Cardiac muscle cell (in vitro differentiated cells and primary cell): ENCODE data around the gene PEX14. TPM values are rescaled to one million over a fixed set of nuclear protein-coding genes. Genes with fewer than 3 reads are reported as not detected.

ENCODE experiments used
- DNase-seq, 2 donors: peaks; one replicate each; pipeline versions ENCODE4 v3.0.0 to v3.0.0-alpha.2; 2010 to 2017; ENCODE audit warnings: low read depth in 1 of 2, low spot score in 1 of 2
- H3K27ac ChIP-seq: fragments of 200-600 bp; sonication (generic); 2 replicates; pipeline ENCODE4 v1.5.1; 2016
- H3K27me3 ChIP-seq: fragments of 200-600 bp; sonication (generic); 2 replicates; pipeline ENCODE4 v1.6.0; 2016; ENCODE audit warnings: control low read depth
- H3K36me3 ChIP-seq: fragments of 200-600 bp; sonication (generic); 2 replicates; pipeline ENCODE4 v1.5.1; 2016; ENCODE audit warnings: control low read depth
- H3K4me1 ChIP-seq: fragments of 200-600 bp; sonication (generic); 2 replicates; pipeline ENCODE4 v1.8.1; 2017; ENCODE audit warnings: low read depth, mild to moderate bottlenecking, mixed run types
- H3K4me3 ChIP-seq: fragments of 200-600 bp; sonication (generic); 2 replicates; pipeline ENCODE4 v1.5.1; 2016; ENCODE audit warnings: mild to moderate bottlenecking
- H3K9me3 ChIP-seq: fragments of 200-600 bp; sonication (generic); 2 replicates; pipeline ENCODE4 v1.5.1; 2017; ENCODE audit warnings: low read depth, mild to moderate bottlenecking, control low read depth
- polyA plus RNA-seq: library from polyadenylated mRNA; unstranded; fragments of >200 nt; fragmentation: Nextera tagmentation; extraction: Ambion mirVana; gene quantifications from 2 replicates; pipeline ENCODE4 v1.2.1, GENCODE V29; 2016
- total RNA-seq: library from RNA; depleted of rRNA; stranded (reverse); fragments of >200 nt; gene quantifications from 2 replicates; pipeline ENCODE4 v1.2.3, GENCODE V29; 2016
- TF ChIP-seq, protein P1 (sequence below): IDR thresholded peaks from 2 replicates; pipeline ENCODE4 v1.5.1; 2012; ENCODE audit warnings: low read depth, mild to moderate bottlenecking, low read length

PEX14 gene
- total and polyA plus RNA-seq, 2 experiments from 2014 or later: 25.0 to 32.1 TPM

DNA sequence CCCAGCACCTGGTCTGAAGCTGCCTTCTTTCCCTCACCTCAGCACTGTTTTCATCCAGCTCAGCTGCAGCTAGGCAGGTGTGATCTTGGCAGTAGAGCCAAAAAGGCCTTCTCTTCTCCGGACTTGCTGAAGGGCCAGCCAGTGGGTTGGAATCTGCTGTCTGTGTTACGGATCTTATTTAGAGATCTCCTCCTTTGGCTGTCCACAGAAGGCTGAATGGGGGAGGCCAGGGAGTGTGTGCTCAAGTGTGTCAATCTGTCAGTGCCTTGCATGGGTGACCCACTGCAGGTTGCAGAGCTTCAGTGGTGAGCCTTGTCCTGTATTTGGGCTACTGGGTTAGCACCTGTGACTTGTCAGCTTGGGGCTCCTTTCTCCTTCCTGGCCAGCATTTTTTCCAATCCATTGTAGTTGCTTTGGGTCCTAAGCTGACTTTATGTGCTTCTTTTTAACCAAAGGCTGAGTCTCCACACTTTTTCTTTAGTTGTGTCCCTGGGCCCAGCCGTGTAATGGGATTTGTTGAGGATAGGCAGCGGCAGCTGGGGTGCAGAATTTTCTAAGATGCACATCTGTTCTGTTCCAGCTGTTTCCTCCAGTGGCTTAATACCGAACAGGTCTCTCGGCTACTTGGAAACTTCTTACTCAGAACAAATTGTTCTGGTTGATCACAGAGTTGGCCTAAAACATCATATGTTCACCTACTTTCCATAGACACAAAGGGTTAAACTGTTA is 126.8 kb downstream of the PEX14 start:
- no peak for DNase-seq
- TF ChIP-seq, protein P1, sequence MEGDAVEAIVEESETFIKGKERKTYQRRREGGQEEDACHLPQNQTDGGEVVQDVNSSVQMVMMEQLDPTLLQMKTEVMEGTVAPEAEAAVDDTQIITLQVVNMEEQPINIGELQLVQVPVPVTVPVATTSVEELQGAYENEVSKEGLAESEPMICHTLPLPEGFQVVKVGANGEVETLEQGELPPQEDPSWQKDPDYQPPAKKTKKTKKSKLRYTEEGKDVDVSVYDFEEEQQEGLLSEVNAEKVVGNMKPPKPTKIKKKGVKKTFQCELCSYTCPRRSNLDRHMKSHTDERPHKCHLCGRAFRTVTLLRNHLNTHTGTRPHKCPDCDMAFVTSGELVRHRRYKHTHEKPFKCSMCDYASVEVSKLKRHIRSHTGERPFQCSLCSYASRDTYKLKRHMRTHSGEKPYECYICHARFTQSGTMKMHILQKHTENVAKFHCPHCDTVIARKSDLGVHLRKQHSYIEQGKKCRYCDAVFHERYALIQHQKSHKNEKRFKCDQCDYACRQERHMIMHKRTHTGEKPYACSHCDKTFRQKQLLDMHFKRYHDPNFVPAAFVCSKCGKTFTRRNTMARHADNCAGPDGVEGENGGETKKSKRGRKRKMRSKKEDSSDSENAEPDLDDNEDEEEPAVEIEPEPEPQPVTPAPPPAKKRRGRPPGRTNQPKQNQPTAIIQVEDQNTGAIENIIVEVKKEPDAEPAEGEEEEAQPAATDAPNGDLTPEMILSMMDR: no peak

DNA sequence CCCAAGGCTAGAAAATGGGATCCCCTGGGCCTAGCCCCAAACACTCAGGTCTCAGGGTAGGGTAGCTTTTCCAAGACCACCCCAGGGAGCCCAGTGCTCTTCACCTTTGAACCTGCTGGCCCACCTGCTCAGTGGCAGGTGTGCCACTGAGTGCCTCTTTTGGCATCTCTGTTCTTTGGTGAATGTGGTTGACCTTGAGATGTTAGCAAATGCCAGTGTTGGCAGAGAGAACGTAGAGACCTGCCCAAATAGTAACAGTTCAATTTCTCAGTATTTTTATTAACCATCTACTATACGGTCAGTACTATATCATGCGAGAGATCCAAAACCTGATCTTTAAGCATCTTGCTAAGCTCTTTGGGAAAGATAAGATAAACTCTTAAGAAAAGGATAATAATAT is 128.2 kb downstream of the PEX14 start:
- H3K4me1 ChIP-seq: no peaks in the 10 kb centered on the region
- H3K4me3 ChIP-seq: no peak overlapping the region
- H3K9me3 ChIP-seq: no peaks in the 10 kb centered on the region
- no peak overlapping the region for H3K27ac ChIP-seq
- H3K27me3 ChIP-seq: no peaks in the 10 kb centered on the region
- H3K36me3 ChIP-seq: no peaks in the 10 kb centered on the region
- no peak for DNase-seq
- TF ChIP-seq, protein P1: no peak

More for the DNA sequence above, 126.8 kb downstream of the PEX14 start:
- Histone ChIP-seq H3K27me3 (no peaks in the 10 kb centered on the region), H3K36me3 (no peaks in the 10 kb centered on the region), H3K4me3 (no peak overlapping the region), H3K9me3 (no peaks in the 10 kb centered on the region), H3K27ac (no peak overlapping the region), H3K4me1 (no peaks in the 10 kb centered on the region)

DNA sequence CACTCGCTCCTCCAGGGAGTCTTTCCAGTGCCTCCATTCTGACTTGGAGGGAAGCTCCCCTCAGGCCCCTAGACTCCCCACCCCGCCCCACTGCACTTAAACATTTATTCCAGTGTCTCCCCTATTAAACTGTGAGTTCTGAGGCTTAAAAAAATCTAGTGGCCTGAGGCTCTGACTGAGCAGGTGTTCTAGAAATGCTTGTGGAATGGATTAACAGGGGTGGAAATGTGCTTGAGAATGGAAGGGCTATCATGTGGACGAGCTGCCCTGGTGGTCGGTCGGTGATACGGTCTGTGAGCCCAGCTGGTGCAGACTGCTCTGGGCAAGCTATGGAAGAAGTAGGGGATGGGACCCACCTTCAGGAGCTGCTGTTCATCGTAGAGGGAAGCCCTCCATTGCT is 130.2 kb downstream of the PEX14 start:
- TF ChIP-seq, protein P1: no peak
- Histone ChIP-seq H3K4me1 (no peaks in the 10 kb centered on the region), H3K27me3 (no peaks in the 10 kb centered on the region), H3K36me3 (no peaks in the 10 kb centered on the region), H3K27ac (no peak overlapping the region), H3K4me3 (no peak overlapping the region), H3K9me3 (no peaks in the 10 kb centered on the region)
- DNase-seq: no peak

DNA sequence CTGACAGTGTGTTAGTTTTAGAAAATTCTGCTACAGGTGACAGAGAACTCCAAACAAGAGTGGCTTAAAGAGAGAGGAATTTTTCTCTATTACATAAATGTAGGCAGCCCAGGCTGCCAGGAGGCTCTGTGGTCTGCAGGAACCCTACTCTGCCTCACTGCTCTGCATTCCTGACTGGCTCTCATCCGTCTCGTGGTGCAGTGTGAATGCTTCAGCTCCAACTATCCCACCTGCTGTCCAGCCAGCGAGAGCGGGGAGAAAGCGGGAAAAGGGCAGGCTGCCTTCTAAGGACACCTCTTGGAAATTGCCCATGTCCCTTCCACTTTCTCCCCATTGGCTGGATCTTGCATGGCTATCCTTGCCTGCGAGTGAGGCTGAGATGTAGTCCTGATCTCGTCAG is 131.3 kb downstream of the PEX14 start:
- Histone ChIP-seq H3K27ac (no peak overlapping the region), H3K4me1 (no peaks in the 10 kb centered on the region), H3K27me3 (no peaks in the 10 kb centered on the region), H3K4me3 (no peak overlapping the region), H3K36me3 (no peaks in the 10 kb centered on the region), H3K9me3 (no peaks in the 10 kb centered on the region)
- no peak for DNase-seq
- TF ChIP-seq, protein P1: no peak

DNA sequence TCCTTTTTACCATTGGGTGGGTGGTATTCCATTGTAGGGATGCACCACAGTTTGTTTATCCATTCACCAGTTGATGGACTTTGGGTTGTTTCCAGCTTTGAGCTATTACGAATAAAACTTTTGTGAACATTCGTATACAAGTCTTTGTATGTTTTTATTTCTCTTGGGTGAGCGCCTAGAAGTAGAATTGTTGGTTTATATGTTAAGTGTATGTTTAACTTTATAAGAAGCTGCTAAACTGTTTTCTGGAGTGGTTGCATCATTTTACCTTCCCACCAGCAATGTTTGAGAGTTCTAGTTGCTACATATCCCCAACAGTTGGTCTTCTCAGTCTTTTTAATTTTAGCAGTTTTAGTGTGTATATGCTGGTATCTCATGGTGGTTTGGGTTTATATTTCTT is 132.5 kb downstream of the PEX14 start:
- Histone ChIP-seq H3K9me3 (no peaks in the 10 kb centered on the region), H3K4me1 (no peaks in the 10 kb centered on the region), H3K36me3 (no peaks in the 10 kb centered on the region), H3K27me3 (no peaks in the 10 kb centered on the region), H3K27ac (no peak overlapping the region), H3K4me3 (no peak overlapping the region)
- TF ChIP-seq, protein P1: no peak
- DNase-seq: no peak
